OCI-LY1 (cell line): ENCODE measurements around the gene DHRSX.

ENCODE experiments used
- H2AFZ ChIP-seq: fragments of 200-600 bp; sonication (generic), shearing (Covaris generic); 2 replicates; pipeline ENCODE4 v1.6.0; 2014; ENCODE audit warnings: antibody characterized with exemption, mild to moderate bottlenecking, low read length
- H3F3A ChIP-seq: fragments of 200-600 bp; sonication (generic), shearing (Covaris generic); 2 replicates; pipeline ENCODE4 v1.6.0; 2014; ENCODE audit warnings: mild to moderate bottlenecking, antibody characterized with exemption, low read length, moderate library complexity; ENCODE audit not compliant: insufficient read depth
- H3K27ac ChIP-seq: fragments of 200-600 bp; sonication (generic); 2 replicates; pipeline ENCODE4 v1.5.1; 2014; ENCODE audit warnings: low read length, mixed run types, mild to moderate bottlenecking, low read depth; ENCODE audit not compliant: poor library complexity, severe bottlenecking
- H3K27me3 ChIP-seq: fragments of 200-600 bp; sonication (generic); 2 replicates; pipeline ENCODE4 v1.6.0; 2014; ENCODE audit warnings: antibody characterized with exemption, mild to moderate bottlenecking, low read length, moderate library complexity; ENCODE audit not compliant: insufficient read depth
- H3K36me3 ChIP-seq: fragments of 200-600 bp; sonication (generic); 2 replicates; pipeline ENCODE4 v1.6.1; 2014; ENCODE audit warnings: mild to moderate bottlenecking, antibody characterized with exemption, low read length, moderate library complexity, mixed read lengths; ENCODE audit not compliant: insufficient read depth
- H3K4me1 ChIP-seq: fragments of 200-600 bp; sonication (generic); 2 replicates; pipeline ENCODE4 v1.5.1; 2014; ENCODE audit warnings: mild to moderate bottlenecking, low read length, moderate library complexity; ENCODE audit not compliant: insufficient read depth, severe bottlenecking
- H3K4me2 ChIP-seq: fragments of 200-600 bp; sonication (generic), shearing (Covaris generic); 2 replicates; pipeline ENCODE4 v1.6.1; 2014; ENCODE audit warnings: low read length
- H3K4me3 ChIP-seq: fragments of 200-600 bp; sonication (generic); 2 replicates; pipeline ENCODE4 v1.5.1; 2014; ENCODE audit warnings: low read length, low read depth, mild to moderate bottlenecking, mixed read lengths; ENCODE audit not compliant: poor library complexity, severe bottlenecking
- H3K79me2 ChIP-seq: fragments of 200-600 bp; shearing (Covaris generic); 2 replicates; pipeline ENCODE4 v1.6.1; 2016; ENCODE audit warnings: mixed run types, low read length, mixed read lengths; ENCODE audit not compliant: insufficient read depth
- H3K9ac ChIP-seq: fragments of 200-600 bp; sonication (generic), shearing (Covaris generic); 2 replicates; pipeline ENCODE4 v1.6.1; 2014; ENCODE audit warnings: mild to moderate bottlenecking, low read length, mixed read lengths
- H3K9me2 ChIP-seq: fragments of 200-600 bp; sonication (generic), shearing (Covaris generic); 2 replicates; pipeline ENCODE4 v1.6.1; 2014; ENCODE audit warnings: low read depth, mild to moderate bottlenecking, low read length, mixed read lengths
- H3K9me3 ChIP-seq: fragments of 200-600 bp; shearing (Covaris generic); 2 replicates; pipeline ENCODE4 v1.6.1; 2014; ENCODE audit warnings: low read length, mixed read lengths
- H4K20me1 ChIP-seq: fragments of 200-600 bp; sonication (generic), shearing (Covaris generic); 2 replicates; pipeline ENCODE4 v1.6.0; 2016; ENCODE audit warnings: mild to moderate bottlenecking, low read length; ENCODE audit not compliant: insufficient read depth
- EZH2 ChIP-seq: fragments of 200-600 bp; sonication (generic), shearing (Covaris generic); IDR thresholded peaks from 2 replicates; pipeline ENCODE4 v1.8.0; 2017; ENCODE audit warnings: borderline replicate concordance, mixed run types, mild to moderate bottlenecking, antibody characterized with exemption, low read length, moderate library complexity, mixed read lengths
- TF ChIP-seq, protein P1 (sequence below): fragments of 200-600 bp; sonication (generic), shearing (Covaris generic); IDR thresholded peaks from 2 replicates; pipeline ENCODE4 v1.5.1; 2017; ENCODE audit warnings: mild to moderate bottlenecking, antibody characterized with exemption, low read length, moderate library complexity, mixed read lengths

DHRSX gene

DNA sequence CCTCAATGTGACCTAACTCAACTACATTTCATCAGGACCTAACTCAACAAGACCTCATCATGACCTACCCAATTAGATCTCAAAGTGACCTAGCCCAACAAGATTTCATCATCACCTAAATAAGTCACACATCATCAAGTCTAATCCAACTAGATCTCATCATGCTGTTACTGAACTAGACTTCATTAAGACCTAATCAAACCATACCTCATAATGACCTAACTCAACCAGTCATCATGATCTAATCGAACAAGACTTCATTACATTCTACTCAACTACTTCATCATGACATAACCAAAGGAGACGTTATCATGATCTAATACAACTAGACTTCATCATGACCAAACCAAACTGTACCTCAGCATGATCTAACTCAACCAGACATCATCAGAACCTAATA is 82.8 kb downstream of the DHRSX start:
- H3K79me2 ChIP-seq, result no peaks in the 10 kb centered on the region
- H3K27ac ChIP-seq, result no peak overlapping the region
- H3K9ac ChIP-seq, result no peak overlapping the region
- H3K9me3 ChIP-seq, result 0 out of 2 replicates have a peak, but pooled peaks cover 2% of the 10 kb centered on the region
- TF ChIP-seq, protein P1, sequence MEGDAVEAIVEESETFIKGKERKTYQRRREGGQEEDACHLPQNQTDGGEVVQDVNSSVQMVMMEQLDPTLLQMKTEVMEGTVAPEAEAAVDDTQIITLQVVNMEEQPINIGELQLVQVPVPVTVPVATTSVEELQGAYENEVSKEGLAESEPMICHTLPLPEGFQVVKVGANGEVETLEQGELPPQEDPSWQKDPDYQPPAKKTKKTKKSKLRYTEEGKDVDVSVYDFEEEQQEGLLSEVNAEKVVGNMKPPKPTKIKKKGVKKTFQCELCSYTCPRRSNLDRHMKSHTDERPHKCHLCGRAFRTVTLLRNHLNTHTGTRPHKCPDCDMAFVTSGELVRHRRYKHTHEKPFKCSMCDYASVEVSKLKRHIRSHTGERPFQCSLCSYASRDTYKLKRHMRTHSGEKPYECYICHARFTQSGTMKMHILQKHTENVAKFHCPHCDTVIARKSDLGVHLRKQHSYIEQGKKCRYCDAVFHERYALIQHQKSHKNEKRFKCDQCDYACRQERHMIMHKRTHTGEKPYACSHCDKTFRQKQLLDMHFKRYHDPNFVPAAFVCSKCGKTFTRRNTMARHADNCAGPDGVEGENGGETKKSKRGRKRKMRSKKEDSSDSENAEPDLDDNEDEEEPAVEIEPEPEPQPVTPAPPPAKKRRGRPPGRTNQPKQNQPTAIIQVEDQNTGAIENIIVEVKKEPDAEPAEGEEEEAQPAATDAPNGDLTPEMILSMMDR, result no peak
- TF ChIP-seq EZH2, result no peak
- H3K9me2 ChIP-seq, result no peaks in the 10 kb centered on the region
- no peak overlapping the region for H2AFZ ChIP-seq
- H3K4me2 ChIP-seq, result no peak overlapping the region
- peaks cover 17% of the 10 kb centered on the region for H3K36me3 ChIP-seq
- H3F3A ChIP-seq, result no peaks in the 10 kb centered on the region
- no peak overlapping the region for H3K4me3 ChIP-seq
- no peaks in the 10 kb centered on the region for H4K20me1 ChIP-seq
- no peaks in the 10 kb centered on the region for H3K4me1 ChIP-seq
- no peaks in the 10 kb centered on the region for H3K27me3 ChIP-seq

DNA sequence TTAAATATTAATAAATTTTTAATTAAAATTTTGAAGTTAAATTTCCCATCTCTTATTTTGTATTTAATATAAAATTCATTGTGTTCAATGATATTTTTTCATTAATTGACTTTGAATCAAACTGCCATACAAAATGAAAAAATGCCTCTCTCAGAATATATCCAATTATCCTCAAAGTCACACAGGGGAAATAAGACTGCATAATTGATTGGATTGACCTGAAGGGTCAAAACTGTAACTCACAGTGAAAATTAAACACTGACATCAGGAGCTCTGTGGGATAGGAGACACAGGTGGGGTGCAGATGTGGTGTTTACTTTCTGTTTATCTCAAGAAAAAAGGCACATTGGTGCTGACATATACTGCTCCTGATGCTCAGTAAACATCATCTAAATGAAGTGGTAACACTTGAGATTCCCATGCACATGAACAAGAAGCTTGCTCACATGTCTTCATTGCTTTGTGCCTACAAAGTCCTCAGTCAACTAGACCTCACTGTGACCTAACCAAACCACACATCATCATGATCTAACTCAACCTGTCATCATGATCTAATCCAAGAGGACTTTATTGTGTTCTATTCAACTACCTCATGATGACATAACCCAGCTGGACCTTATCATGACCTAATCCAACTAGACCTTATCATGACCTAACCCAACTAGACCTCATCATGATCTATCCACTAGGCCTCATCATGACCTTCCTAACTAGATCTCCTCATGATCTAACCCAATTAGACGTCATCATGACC is 83.7 kb downstream of the DHRSX start:
- H4K20me1 ChIP-seq, result no peaks in the 10 kb centered on the region
- no peak overlapping the region for H3K4me2 ChIP-seq
- no peak overlapping the region for H3K27ac ChIP-seq
- H3K9ac ChIP-seq, result no peak overlapping the region
- TF ChIP-seq EZH2, result no peak
- TF ChIP-seq, protein P1, result no peak
- no peak overlapping the region for H3K4me3 ChIP-seq
- no peaks in the 10 kb centered on the region for H3K9me2 ChIP-seq
- H3K4me1 ChIP-seq, result no peaks in the 10 kb centered on the region
- H2AFZ ChIP-seq, result no peak overlapping the region
- H3F3A ChIP-seq, result no peaks in the 10 kb centered on the region
- no peaks in the 10 kb centered on the region for H3K27me3 ChIP-seq
- peaks cover 22% of the 10 kb centered on the region for H3K36me3 ChIP-seq
- no peaks in the 10 kb centered on the region for H3K79me2 ChIP-seq
- 0 out of 2 replicates have a peak, but pooled peaks cover 2% of the 10 kb centered on the region for H3K9me3 ChIP-seq

DNA sequence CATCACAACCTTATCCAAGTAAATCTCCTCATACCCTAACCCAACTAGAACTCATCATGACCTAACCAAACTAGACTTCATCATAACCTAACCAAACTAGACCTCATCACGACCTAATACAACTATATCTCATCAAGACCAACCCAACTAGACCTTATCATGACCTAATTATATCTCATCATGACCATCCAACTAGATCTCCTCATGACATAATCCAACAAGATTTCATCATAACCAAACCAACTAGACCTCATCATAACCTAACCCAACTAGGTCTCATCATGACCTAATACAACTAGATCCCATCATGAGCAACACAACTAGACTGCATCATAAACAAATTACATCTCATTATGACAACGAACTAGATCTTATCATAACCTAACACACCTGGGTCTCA is 86.4 kb downstream of the DHRSX start:
- no peaks in the 10 kb centered on the region for H3K4me1 ChIP-seq
- no peaks in the 10 kb centered on the region for H3K27me3 ChIP-seq
- H4K20me1 ChIP-seq, result no peaks in the 10 kb centered on the region
- H3K9me3 ChIP-seq, result 0 out of 2 replicates have a peak, but pooled peaks cover 2% of the 10 kb centered on the region
- H3K36me3 ChIP-seq, result peaks cover 30% of the 10 kb centered on the region
- H3K9ac ChIP-seq, result no peak overlapping the region
- no peaks in the 10 kb centered on the region for H3K9me2 ChIP-seq
- no peak overlapping the region for H3K4me3 ChIP-seq
- no peaks in the 10 kb centered on the region for H3F3A ChIP-seq
- H3K27ac ChIP-seq, result no peak overlapping the region
- H3K4me2 ChIP-seq, result no peak overlapping the region
- TF ChIP-seq EZH2, result no peak
- TF ChIP-seq, protein P1, result no peak
- H2AFZ ChIP-seq, result no peak overlapping the region
- no peaks in the 10 kb centered on the region for H3K79me2 ChIP-seq
